Effector memory CD4-positive, alpha-beta T cell (primary cell): Measurements from ENCODE around the gene DIAPH3.

Source experiments
- DNase-seq, 3 donors: peaks; one replicate each; pipeline ENCODE4 v3.0.0-alpha.2; 2020
- H3K27ac ChIP-seq: 2 replicates; pipeline ENCODE4 v1.7.0; 2013; ENCODE audit warnings: mild to moderate bottlenecking, low read length, moderate library complexity; ENCODE audit not compliant: insufficient read depth, poor library complexity, severe bottlenecking
- H3K27me3 ChIP-seq: replicated peaks from 2 replicates; pipeline ENCODE4 v1.7.0; 2013; ENCODE audit warnings: mild to moderate bottlenecking, low read length; ENCODE audit not compliant: insufficient read depth, control insufficient read depth, poor library complexity, severe bottlenecking
- H3K36me3 ChIP-seq: 2 replicates; pipeline ENCODE4 v1.7.0; 2013; ENCODE audit warnings: mild to moderate bottlenecking, low read length, moderate library complexity; ENCODE audit not compliant: control insufficient read depth, insufficient read depth
- H3K4me1 ChIP-seq: 2 replicates; pipeline ENCODE4 v1.7.0; 2013; ENCODE audit warnings: low read length, mild to moderate bottlenecking; ENCODE audit not compliant: control insufficient read depth, insufficient read depth, poor library complexity, severe bottlenecking
- H3K4me3 ChIP-seq: 2 replicates; pipeline ENCODE4 v1.7.0; 2013; ENCODE audit warnings: low read length, low read depth, mild to moderate bottlenecking; ENCODE audit not compliant: insufficient read depth, poor library complexity, severe bottlenecking
- H3K9me3 ChIP-seq: 2 replicates; pipeline ENCODE4 v1.7.0; 2013; ENCODE audit warnings: mild to moderate bottlenecking, low read length, moderate library complexity; ENCODE audit not compliant: control insufficient read depth

Gene DIAPH3

GRCh38 chr13:59750860-59751259 lies 412.9 kb downstream of the DIAPH3 start:
- Histone ChIP-seq H3K9me3 (no peaks in the 10 kb centered on the region), H3K4me1 (no peaks in the 10 kb centered on the region), H3K4me3 (no peak overlapping the region), H3K27ac (no peak overlapping the region), H3K27me3 (no peaks in the 10 kb centered on the region), H3K36me3 (no peaks in the 10 kb centered on the region)
- no peak for DNase-seq

DNA sequence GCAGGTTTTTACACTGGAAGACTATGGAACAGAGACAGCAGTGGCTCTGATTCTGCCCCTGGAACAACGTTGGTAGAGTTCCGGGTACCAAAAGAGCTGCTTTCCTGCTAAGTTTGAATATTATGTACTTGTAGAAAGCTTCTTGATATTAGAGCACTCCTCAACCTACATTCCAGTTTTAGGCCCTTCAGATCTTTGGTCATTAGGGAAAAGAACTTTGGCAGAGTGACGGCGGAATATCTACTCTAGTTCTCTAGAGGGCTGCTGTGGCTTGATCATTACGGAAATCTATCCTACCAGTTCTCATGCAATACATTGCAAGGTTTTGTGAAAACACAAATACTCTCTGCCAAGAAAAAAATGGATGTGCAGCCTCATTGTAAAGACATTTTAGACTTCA lies 415.7 kb downstream of the DIAPH3 start:
- Histone ChIP-seq H3K4me1 (no peaks in the 10 kb centered on the region), H3K27me3 (no peaks in the 10 kb centered on the region), H3K9me3 (no peaks in the 10 kb centered on the region), H3K36me3 (no peaks in the 10 kb centered on the region), H3K27ac (no peak overlapping the region), H3K4me3 (no peak overlapping the region)
- DNase-seq, result no peak

GRCh38 chr13:59747529-59747928 lies 416.2 kb downstream of the DIAPH3 start:
- Histone ChIP-seq H3K36me3 (no peaks in the 10 kb centered on the region), H3K9me3 (no peaks in the 10 kb centered on the region), H3K27me3 (no peaks in the 10 kb centered on the region), H3K27ac (no peak overlapping the region), H3K4me1 (no peaks in the 10 kb centered on the region), H3K4me3 (no peak overlapping the region)
- no peak for DNase-seq

GRCh38 chr13:59746291-59746962 lies 417.3 kb downstream of the DIAPH3 start:
- Histone ChIP-seq H3K27me3 (no peaks in the 10 kb centered on the region), H3K36me3 (no peaks in the 10 kb centered on the region), H3K27ac (no peak overlapping the region), H3K4me1 (no peaks in the 10 kb centered on the region), H3K9me3 (no peaks in the 10 kb centered on the region), H3K4me3 (no peak overlapping the region)
- DNase-seq, result no peak

- H3K9me3 ChIP-seq, result no peaks in the 10 kb centered on the region
- no peaks in the 10 kb centered on the region for H3K4me1 ChIP-seq
- no peak overlapping the region for H3K27ac ChIP-seq
- H3K4me3 ChIP-seq, result no peak overlapping the region
- DNase-seq, result no peak
- H3K36me3 ChIP-seq, result no peaks in the 10 kb centered on the region
- H3K27me3 ChIP-seq, result no peaks in the 10 kb centered on the region
Observed at GRCh38 chr13:59745392-59745788, 418.3 kb downstream of the DIAPH3 start.

DNA sequence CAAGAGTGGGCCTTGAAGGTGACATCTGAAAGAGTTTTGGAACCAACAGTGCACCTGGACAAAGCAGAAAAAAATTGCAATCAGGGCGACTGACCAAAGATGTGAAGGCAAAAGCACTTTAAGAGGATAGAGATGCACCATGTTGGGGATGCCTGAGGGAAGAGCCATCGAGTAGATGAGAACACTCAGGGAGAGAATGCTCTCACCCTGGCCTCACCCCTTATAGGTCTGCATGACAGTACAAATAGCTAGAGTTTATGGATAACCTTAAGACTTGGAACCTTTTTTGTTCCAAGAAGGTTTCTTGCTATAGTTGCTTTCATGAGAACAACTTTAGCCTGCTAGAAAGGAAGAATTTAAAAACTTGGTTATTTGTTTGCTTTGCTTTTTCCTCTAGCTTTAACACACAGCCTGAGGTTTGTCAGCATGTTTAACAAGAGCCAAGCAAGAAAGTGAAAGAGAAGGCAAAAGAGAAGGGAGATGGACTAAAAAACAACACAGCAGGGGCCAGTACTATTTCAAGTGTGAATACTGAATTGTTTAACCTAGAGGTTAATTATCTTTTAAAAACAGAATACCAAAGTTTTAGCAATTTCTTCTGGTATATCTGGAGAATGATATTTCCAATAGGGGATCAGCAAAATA lies 418.9 kb downstream of the DIAPH3 start:
- DNase-seq, result no peak
- Histone ChIP-seq H3K27ac (no peak overlapping the region), H3K9me3 (no peaks in the 10 kb centered on the region), H3K36me3 (no peaks in the 10 kb centered on the region), H3K4me3 (no peak overlapping the region), H3K27me3 (no peaks in the 10 kb centered on the region), H3K4me1 (no peaks in the 10 kb centered on the region)

- Histone ChIP-seq H3K4me3 (no peak overlapping the region), H3K27ac (no peak overlapping the region), H3K9me3 (no peaks in the 10 kb centered on the region), H3K4me1 (no peaks in the 10 kb centered on the region), H3K36me3 (no peaks in the 10 kb centered on the region), H3K27me3 (no peaks in the 10 kb centered on the region)
- DNase-seq, result no peak
Observed at GRCh38 chr13:59743195-59743594, 420.5 kb downstream of the DIAPH3 start.

- Histone ChIP-seq H3K36me3 (no peaks in the 10 kb centered on the region), H3K27me3 (no peaks in the 10 kb centered on the region), H3K27ac (no peak overlapping the region), H3K4me3 (no peak overlapping the region), H3K4me1 (no peaks in the 10 kb centered on the region), H3K9me3 (no peaks in the 10 kb centered on the region)
- DNase-seq, result no peak
Observed at GRCh38 chr13:59742467-59742866, 421.3 kb downstream of the DIAPH3 start.

GRCh38 chr13:59738921-59739320 lies 424.8 kb downstream of the DIAPH3 start:
- no peak overlapping the region for H3K27ac ChIP-seq
- H3K4me3 ChIP-seq, result no peak overlapping the region
- DNase-seq, result no peak
- no peaks in the 10 kb centered on the region for H3K36me3 ChIP-seq
- no peaks in the 10 kb centered on the region for H3K9me3 ChIP-seq
- H3K27me3 ChIP-seq, result no peaks in the 10 kb centered on the region
- H3K4me1 ChIP-seq, result no peaks in the 10 kb centered on the region

GRCh38 chr13:59734393-59734792 lies 429.3 kb downstream of the DIAPH3 start:
- no peak for DNase-seq
- Histone ChIP-seq H3K4me3 (no peak overlapping the region), H3K27me3 (no peaks in the 10 kb centered on the region), H3K27ac (no peak overlapping the region), H3K9me3 (no peaks in the 10 kb centered on the region), H3K36me3 (no peaks in the 10 kb centered on the region), H3K4me1 (no peaks in the 10 kb centered on the region)
